NB4 (cell line): ENCODE data around the gene UPB1.

Source experiments
- CTCF ChIP-seq: IDR thresholded peaks from one replicate; pipeline ENCODE4 v1.5.1; 2012; ENCODE audit warnings: low read depth, low read length
- MAX ChIP-seq: IDR thresholded peaks from 2 replicates; pipeline ENCODE4 v1.6.1; 2011; ENCODE audit warnings: low read depth, low read length
- POLR2A ChIP-seq: IDR thresholded peaks from 2 replicates; pipeline ENCODE4 v1.6.1; 2011; ENCODE audit warnings: mild to moderate bottlenecking; ENCODE audit not compliant: insufficient read length; ENCODE audit errors: extremely low read depth

- no peak for TF ChIP-seq CTCF
- TF ChIP-seq POLR2A = no peak
- TF ChIP-seq MAX = no peak
Observed at GRCh38 chr22:24502541-24502940, 7.4 kb downstream of the UPB1 start.
